ENCODE measurements around the gene BTN3A1.
"Not testable (repeated sequence)": the region's sequence is repeated elsewhere in the genome, so short reads cannot be mapped to it uniquely, and the experiment has no call there.

The BTN3A1 gene

DNA sequence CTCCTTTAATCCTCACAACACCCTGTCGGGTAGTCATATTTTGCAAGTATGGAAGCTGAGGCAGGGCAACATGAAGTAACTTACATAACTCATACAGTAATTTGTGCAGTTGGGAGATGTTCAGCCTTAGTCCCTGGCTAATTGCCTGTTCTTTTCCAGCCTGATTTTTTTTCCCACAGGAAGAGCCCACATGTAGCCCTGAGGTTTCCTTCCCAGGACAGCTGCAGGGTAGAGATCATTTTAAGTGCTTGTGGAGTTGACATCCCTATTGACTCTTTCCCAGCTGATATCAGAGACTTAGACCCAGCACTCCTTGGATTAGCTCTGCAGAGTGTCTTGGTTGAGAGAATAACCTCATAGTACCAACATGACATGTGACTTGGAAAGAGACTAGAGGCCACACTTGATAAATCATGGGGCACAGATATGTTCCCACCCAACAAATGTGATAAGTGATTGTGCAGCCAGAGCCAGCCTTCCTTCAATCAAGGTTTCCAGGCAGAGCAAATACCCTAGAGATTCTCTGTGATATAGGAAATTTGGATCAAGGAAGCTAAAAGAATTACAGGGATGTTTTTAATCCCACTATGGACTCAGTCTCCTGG is 50.7 kb downstream of the BTN3A1 start:
- Histone ChIP-seq H3K9ac (ENCODE audit: low read length) (no peak overlapping the region), H3K27me3 (ENCODE audit: control insufficient read depth, insufficient read depth, low read length) (no peaks in the 10 kb centered on the region), H3K4me3 (ENCODE audit: low read length) (no peak overlapping the region), H3K36me3 (ENCODE audit: control insufficient read depth, low read depth, low read length) (no peaks in the 10 kb centered on the region), H3K9me3 (ENCODE audit: control insufficient read depth, low read depth, low read length) (no peaks in the 10 kb centered on the region), H3K27ac (ENCODE audit: low read length) (no peak overlapping the region), H3K4me1 (ENCODE audit: control insufficient read depth, low read depth, low read length) (no peaks in the 10 kb centered on the region)

DNA sequence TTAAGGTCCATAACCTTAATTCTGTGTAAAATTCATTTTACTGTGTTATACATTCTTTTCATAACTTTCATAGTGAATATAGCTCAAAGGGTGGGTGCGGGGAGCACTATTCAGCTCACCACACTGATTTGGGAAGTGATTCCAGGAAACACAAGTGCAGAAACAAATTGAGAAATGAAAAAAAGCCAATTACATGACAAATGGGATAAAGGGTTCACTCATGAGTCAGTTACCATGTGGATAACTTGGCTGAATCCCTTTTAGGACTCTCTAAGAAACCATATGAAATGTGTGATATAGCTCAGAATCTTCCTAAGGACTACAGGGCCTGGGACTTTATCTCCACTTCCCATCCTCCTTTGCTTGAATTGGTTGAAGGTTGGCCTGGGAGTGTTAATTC is 52.6 kb downstream of the BTN3A1 start:
- Histone ChIP-seq H3K36me3 (ENCODE audit: control insufficient read depth, low read depth, low read length) (peaks cover under 1% of the 10 kb centered on the region), H3K9me3 (ENCODE audit: control insufficient read depth, low read depth, low read length) (no peaks in the 10 kb centered on the region), H3K9ac (ENCODE audit: low read length) (no peak overlapping the region), H3K4me1 (ENCODE audit: control insufficient read depth, low read depth, low read length) (no peaks in the 10 kb centered on the region), H3K27me3 (ENCODE audit: control insufficient read depth, insufficient read depth, low read length) (no peaks in the 10 kb centered on the region), H3K4me3 (ENCODE audit: low read length) (no peak overlapping the region), H3K27ac (ENCODE audit: low read length) (no peak overlapping the region)

DNA sequence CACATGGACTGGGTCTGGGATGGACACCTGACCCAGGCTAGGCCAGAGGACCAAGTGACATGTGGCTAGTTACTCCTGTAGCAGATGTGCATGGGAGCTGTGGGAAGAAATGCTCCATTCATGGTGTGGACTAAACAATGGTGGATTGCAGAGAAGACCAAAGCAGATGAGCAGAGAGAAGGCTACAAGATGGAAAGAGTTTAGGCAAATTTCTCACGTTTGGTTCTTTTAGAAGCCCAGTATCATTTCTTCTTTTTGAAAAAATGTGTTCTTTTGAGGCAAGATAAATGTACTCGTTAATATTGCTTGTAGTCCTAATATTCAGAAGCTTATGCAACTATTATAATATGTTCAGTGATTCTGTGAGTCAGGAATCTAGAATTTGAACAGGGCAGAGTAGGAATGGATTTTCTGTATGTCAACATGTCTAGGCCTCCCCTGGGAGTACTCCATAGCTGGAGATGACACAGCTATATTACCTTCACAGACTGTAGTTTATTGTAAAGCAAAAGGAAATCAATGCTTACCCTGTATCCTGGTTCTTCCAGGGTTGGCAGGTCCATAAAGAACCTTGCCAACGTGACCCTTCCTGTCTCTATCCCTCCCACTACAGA is 53.4 kb downstream of the BTN3A1 start:
- Histone ChIP-seq H3K4me1 (ENCODE audit: control insufficient read depth, low read depth, low read length) (no peaks in the 10 kb centered on the region), H3K36me3 (ENCODE audit: control insufficient read depth, low read depth, low read length) (peaks cover 8% of the 10 kb centered on the region), H3K9me3 (ENCODE audit: control insufficient read depth, low read depth, low read length) (no peaks in the 10 kb centered on the region), H3K4me3 (ENCODE audit: low read length) (no peak overlapping the region), H3K27me3 (ENCODE audit: control insufficient read depth, insufficient read depth, low read length) (no peaks in the 10 kb centered on the region), H3K27ac (ENCODE audit: low read length) (no peak overlapping the region), H3K9ac (ENCODE audit: low read length) (no peak overlapping the region)

- Histone ChIP-seq H3K27me3 (ENCODE audit: control insufficient read depth, insufficient read depth, low read length) (no peaks in the 10 kb centered on the region), H3K36me3 (ENCODE audit: control insufficient read depth, low read depth, low read length) (peaks cover 15% of the 10 kb centered on the region), H3K9ac (ENCODE audit: low read length) (peak overlapping the region; percentile 95), H3K27ac (ENCODE audit: low read length) (peak overlapping the region; percentile 86), H3K9me3 (ENCODE audit: control insufficient read depth, low read depth, low read length) (no peaks in the 10 kb centered on the region), H3K4me3 (ENCODE audit: low read length) (peak overlapping the region; percentile 96), H3K4me1 (ENCODE audit: control insufficient read depth, low read depth, low read length) (no peaks in the 10 kb centered on the region)
These were observed 55.3 kb downstream of the BTN3A1 start for GRCh38 chr6:26457264-26457805.

- H3K9ac ChIP-seq (ENCODE audit: low read length) = peak within 1 kb of the TSS; percentile 95
- H3K9me3 ChIP-seq (ENCODE audit: control insufficient read depth, low read depth, low read length) = no peaks in the 10 kb centered on the region
- H3K4me1 ChIP-seq (ENCODE audit: control insufficient read depth, low read depth, low read length) = no peaks in the 10 kb centered on the region
- H3K36me3 ChIP-seq (ENCODE audit: control insufficient read depth, low read depth, low read length) = peaks cover 20% of the 10 kb centered on the region
- peak within 1 kb of the TSS; percentile 93 for H3K27ac ChIP-seq (ENCODE audit: low read length)
- peak within 1 kb of the TSS; percentile 96 for H3K4me3 ChIP-seq (ENCODE audit: low read length)
- H3K27me3 ChIP-seq (ENCODE audit: control insufficient read depth, insufficient read depth, low read length) = no peaks in the 10 kb centered on the region
These were observed 56.0 kb downstream of the BTN3A1 start, which contains the start of gene BTN2A1 for GRCh38 chr6:26457806-26458688. Gene BTN2A1, plus strand, starts transcription at chr6:26457955. Its CDS starts 682 bp downstream, at chr6:26458637.

DNA sequence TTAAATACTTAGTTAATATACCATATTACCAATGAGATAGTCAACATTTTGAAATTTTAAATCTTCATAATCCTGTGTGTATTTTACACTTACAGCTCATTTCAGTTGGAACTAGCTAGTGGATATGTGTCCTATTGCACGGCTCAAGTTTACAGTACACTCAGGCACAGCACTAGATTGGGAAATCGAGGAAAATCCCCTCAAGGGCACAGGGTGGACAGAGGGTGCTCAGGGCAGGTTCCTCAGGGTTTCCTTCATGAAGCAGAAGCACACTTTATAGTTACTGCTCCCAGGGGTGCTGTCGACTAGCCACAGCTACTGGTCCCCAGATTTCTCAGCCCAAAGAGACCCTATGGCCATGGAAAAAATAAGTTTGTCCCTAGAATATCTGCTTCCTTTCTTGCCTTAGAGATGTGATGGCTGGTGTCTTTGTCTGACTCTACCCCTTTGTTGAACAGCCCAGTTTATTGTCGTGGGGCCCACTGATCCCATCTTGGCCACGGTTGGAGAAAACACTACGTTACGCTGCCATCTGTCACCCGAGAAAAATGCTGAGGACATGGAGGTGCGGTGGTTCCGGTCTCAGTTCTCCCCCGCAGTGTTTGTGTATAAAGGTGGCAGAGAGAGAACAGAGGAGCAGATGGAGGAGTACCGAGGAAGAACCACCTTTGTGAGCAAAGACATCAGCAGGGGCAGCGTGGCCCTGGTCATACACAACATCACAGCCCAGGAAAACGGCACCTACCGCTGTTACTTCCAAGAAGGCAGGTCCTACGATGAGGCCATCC is 57.1 kb downstream of the BTN3A1 start:
- peaks cover 32% of the 10 kb centered on the region for H3K36me3 ChIP-seq (ENCODE audit: control insufficient read depth, low read depth, low read length)

DNA sequence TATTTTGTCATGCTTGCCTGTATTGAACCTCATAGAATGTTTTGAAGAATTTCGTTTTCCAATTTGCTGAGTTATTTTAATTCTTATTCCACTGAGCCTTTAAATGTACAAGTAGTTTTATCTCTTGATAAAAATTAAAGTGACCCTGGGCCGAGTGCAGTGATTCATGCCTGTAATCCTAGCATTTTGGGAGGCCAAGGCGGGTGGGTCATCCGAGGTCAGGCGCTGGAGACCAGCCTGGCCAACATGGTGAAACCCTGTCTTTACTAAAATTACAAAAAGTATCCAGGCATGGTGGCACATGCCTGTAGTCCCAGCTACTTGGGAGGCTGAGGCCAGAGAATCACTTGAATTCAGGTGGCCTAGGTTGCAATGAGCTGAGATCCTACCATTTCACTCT is 59.3 kb downstream of the BTN3A1 start:
- peaks cover 52% of the 10 kb centered on the region for H3K36me3 ChIP-seq (ENCODE audit: control insufficient read depth, low read depth, low read length)
- not testable (repeated sequence) for H3K9ac ChIP-seq (ENCODE audit: low read length); H3K27me3 ChIP-seq (ENCODE audit: control insufficient read depth, insufficient read depth, low read length); H3K27ac ChIP-seq (ENCODE audit: low read length); H3K9me3 ChIP-seq (ENCODE audit: control insufficient read depth, low read depth, low read length); H3K4me1 ChIP-seq (ENCODE audit: control insufficient read depth, low read depth, low read length); H3K4me3 ChIP-seq (ENCODE audit: low read length)

More for the DNA sequence above, 57.1 kb downstream of the BTN3A1 start:
- Histone ChIP-seq H3K27ac (ENCODE audit: low read length) (no peak overlapping the region), H3K4me3 (ENCODE audit: low read length) (peak overlapping the region; percentile 96), H3K27me3 (ENCODE audit: control insufficient read depth, insufficient read depth, low read length) (no peaks in the 10 kb centered on the region), H3K4me1 (ENCODE audit: control insufficient read depth, low read depth, low read length) (no peaks in the 10 kb centered on the region), H3K9ac (ENCODE audit: low read length) (no peak overlapping the region), H3K9me3 (ENCODE audit: control insufficient read depth, low read depth, low read length) (no peaks in the 10 kb centered on the region)

- H3K9me3 ChIP-seq (ENCODE audit: control insufficient read depth, low read depth, low read length) = no peaks in the 10 kb centered on the region
- no peak overlapping the region for H3K4me3 ChIP-seq (ENCODE audit: low read length)
- H3K36me3 ChIP-seq (ENCODE audit: control insufficient read depth, low read depth, low read length) = peaks cover 77% of the 10 kb centered on the region
- H3K9ac ChIP-seq (ENCODE audit: low read length) = no peak overlapping the region
- H3K27me3 ChIP-seq (ENCODE audit: control insufficient read depth, insufficient read depth, low read length) = no peaks in the 10 kb centered on the region
- H3K27ac ChIP-seq (ENCODE audit: low read length) = no peak overlapping the region
- H3K4me1 ChIP-seq (ENCODE audit: control insufficient read depth, low read depth, low read length) = no peaks in the 10 kb centered on the region
These were observed 61.9 kb downstream of the BTN3A1 start for GRCh38 chr6:26464014-26464413.

- Histone ChIP-seq H3K36me3 (ENCODE audit: control insufficient read depth, low read depth, low read length) (peaks cover 79% of the 10 kb centered on the region), H3K27me3 (ENCODE audit: control insufficient read depth, insufficient read depth, low read length) (no peaks in the 10 kb centered on the region), H3K4me3 (ENCODE audit: low read length) (no peak overlapping the region), H3K9ac (ENCODE audit: low read length) (no peak overlapping the region), H3K9me3 (ENCODE audit: control insufficient read depth, low read depth, low read length) (no peaks in the 10 kb centered on the region), H3K27ac (ENCODE audit: low read length) (no peak overlapping the region), H3K4me1 (ENCODE audit: control insufficient read depth, low read depth, low read length) (no peaks in the 10 kb centered on the region)
These were observed 62.5 kb downstream of the BTN3A1 start for GRCh38 chr6:26464416-26465131.
